ENCODE results near the gene RRP36.

Gene RRP36

DNA sequence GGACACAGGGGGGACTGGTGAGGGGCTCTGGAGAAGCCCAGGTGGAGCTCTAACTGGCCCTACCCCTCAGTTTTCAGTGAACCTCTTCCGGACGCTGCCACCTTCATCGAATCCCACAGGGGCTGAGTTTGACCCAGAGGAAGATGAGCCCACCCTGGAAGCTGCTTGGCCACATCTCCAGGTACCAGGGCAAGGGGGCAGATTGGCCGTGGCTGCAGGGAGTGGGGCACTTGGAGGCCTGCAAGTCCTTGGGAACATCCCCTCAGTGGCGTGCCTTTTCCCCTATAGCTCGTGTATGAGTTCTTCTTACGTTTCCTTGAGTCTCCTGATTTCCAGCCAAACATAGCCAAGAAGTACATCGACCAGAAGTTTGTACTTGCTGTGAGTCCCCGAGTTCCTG lies 14.3 kb upstream of the RRP36 start:
- no peak for DNase-seq

DNA sequence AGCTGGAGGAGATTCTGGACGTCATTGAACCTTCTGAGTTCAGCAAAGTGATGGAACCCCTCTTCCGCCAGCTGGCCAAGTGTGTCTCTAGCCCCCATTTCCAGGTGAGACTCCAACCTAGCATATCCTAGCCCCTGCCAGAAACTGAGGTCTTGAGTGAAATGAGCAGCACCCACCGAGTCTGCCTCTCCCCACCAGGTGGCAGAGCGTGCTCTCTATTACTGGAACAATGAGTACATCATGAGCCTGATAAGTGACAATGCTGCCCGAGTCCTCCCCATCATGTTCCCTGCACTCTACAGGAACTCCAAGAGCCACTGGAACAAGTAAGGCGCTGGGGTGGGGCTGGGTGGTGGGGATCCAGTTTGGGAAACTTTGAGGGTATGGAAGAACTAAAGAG lies 12.3 kb upstream of the RRP36 start:
- peak; percentile 36 to 52 (median 43) for DNase-seq

DNA sequence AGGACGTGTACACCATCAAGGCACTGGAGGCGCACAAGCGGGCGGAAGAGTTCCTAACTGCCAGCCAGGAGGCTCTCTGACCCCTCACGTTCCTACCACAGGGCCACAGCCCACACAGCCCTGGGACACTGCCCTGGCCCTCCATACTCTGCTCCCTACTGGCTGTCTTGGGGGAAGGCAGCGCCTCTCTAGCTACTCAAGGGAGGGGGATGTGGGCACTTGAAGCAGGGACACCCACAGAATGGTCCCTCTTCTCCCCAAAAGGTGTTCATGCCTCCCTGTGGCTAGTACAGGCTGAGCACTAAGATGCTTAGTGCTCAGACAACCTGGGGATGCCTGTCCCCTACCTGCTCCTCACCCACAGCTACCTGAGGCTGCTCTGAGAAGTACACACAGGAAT lies 10.2 kb upstream of the RRP36 start:
- DNase-seq = no peak

DNA sequence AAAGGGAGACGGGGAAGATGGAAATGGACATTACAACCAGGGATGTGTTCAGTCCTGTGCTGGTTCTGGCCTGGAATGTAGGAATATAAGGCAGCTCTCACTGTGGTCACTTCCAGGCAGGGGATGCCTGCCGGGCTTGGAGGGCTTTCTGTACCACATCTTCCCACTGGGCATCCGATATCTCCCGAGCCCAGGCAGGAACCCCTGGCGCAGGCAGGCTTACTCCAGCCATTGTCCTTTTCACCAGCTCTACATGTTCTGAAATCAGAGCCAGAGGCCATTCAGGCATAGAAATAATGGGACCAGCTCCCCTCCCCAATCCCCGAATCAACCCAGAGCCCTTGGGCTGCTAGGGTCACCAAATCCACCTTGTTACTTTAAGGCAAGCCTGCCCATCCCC lies 9.1 kb upstream of the RRP36 start:
- no peak for DNase-seq

DNA sequence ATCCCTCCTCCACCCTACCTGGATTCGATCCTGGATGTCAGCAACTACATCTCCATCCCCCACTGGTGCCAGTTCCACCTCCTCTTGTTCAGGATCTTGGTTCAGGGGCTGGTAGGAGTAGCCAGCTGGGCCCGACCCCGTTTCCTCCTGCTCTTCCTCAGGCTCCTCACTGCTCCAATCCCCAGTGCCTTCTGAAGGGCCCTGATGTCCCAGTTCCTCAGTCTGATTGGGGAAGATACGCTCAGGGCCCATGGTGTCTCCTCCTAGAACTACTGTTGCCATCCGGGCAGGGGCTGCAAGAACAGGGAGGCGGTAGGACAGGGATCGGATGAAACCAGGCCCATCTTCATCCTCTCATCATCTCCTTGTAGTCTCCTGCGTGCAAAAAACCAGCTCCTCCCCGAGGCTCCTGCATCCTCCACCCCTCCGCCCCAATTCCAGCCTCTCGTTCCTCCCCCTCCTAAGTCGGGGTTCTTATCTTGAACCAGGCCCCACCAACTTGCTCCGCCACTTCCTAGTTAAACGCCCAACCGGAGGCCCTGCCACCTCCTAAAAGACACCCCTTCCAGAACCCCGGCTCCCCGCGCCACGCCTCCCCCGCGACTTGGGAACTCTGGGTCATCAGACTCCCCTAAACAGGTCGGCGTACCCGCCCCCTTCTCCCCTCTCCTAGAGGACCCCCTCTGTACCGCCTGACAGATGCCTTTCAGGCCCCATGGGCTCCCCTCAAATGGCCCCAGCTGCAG lies 8.2 kb upstream of the RRP36 start:
- DNase-seq = peak; percentile 20 to 25 (median 21)

DNA sequence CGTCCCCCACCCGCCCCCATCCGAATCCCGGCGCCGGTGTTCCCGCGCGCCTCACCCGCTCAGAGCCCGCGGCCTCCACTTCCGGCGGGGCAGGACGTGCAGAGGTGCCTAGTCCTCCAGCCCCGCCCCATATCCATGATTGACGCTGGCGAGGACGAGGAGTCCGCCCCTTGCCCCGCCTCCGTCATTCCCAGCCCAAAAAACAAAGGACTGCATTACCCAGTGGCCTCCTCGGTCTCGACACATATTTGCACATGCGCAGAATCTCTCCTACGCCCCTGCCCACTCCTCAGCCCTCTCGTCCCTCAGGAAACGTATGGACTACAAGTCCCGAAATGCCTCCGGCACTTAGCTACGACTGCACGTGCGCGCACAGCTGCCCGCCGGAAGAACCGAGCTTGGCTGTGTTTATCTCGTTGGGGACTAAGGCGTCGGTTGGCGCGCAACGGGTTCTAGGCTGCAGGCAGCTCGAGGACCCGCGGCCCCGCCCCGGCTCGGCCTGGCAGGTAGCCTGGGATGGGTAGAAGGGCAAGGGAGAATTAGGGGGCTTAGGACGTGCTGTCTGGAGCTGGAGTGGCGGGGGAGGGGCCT lies 7.5 kb upstream of the RRP36 start, which contains the start of the genes KLHDC3 and MEA1:
TSS of gene KLHDC3 (plus strand) at position 407 of the 591 bp plus-strand sequence. CDS start 2,944 bp downstream, outside the sequence.
TSS of gene MEA1 (minus strand) at position 104 of the 591 bp plus-strand sequence. CDS start 133 bp downstream, outside the sequence.
- peak; percentile 99 to 100 (median 100) for DNase-seq

DNA sequence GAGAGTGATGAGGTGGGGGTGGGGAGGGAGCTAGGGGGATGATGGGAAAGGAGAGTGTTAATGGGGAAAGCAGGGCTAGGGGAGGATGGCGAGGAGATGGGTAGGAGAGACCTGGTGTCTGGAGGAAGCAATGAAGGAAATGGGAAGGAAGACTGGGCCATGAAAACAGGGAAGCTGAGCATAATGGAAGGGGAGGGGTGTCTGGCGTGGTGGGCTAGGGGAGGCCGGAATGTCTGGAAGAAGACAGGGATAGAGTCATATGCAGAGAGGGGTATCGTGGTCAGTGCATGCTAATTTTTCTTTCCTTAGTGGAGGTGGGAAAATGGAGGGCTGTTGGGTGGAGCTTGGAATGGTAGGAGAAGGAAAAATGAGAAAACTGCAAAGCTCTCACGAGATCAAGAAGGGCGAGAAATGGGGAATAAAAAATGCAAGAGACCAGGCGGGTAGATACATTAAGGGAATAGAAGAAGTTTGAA lies 7.0 kb upstream of the RRP36 start:
- peak; percentile 3 to 33 (median 7) for DNase-seq

DNA sequence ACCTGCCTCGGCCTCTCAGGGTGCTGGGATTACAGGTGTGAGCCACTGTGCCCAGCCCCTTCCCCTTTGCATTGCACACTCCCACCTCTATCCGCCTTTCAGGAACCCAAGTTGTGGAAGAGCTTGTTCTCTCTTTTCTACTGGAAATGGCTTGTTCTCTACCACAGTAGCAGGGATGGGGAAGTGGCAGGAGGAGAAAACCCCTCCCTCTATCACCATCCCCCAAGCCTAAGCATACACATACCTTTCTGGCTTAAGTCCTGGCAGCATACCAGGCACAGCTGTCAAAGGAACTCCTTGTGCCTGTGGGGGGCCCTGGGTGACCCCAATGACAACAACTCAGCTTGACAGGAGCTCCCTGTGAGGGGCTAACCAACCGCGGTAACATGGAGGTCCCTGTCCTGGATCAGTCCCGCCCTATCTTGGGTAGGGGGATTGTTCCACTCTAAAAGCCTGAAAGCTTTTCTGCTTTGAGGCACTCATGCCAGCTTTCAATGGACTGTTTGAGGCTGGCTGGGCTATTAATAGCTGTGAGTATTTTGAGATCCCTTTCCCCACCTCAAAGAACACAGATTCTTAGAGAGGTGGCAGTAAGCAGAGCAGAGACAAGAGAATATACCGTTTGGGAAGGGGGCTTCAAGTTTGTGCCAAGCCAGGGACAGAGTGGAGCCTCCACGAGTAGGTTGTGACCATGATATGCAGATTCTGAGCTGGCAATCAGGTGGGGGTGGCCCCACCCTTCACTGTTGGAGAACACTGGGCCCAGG lies 5.1 kb upstream of the RRP36 start:
- DNase-seq = peak in 2 of 3 donors; percentile 14 to 17

DNA sequence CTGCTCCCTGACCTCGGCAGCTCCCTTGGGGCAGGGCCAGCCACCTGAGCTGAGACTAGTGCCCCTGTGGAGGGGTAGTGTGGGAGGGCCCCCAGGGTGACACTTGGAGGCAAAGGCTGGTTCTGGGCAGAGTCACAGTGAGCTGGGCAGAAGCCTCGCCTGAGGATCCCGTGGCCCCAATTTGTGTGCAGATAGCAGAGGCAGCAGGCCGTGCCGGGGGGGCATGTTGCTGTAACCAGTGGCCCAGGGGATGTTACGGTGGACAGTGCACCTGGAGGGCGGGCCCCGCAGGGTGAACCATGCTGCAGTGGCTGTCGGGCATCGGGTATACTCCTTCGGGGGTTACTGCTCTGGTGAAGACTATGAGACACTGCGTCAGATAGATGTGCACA lies 4.5 kb upstream of the RRP36 start:
- DNase-seq = no peak

DNA sequence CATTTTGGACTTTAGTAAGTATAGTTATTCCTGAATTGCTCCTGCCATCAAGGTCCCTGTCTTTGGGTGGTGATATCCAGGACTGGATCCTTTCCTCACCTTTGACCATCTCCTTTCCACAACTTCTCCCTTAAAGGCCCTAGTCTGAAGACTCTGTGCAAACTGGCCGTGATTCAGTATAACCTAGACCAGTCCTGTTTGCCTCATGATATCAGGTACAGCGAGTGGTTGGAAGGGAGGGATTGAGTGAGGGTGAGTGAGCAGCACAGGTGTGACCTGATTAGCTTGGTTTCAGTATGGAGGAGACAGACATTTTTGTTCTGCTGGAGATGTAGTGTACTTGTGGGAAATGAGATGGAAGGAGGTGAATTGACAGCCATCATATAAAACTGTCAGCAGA lies 2.3 kb upstream of the RRP36 start:
- no peak for DNase-seq

DNA sequence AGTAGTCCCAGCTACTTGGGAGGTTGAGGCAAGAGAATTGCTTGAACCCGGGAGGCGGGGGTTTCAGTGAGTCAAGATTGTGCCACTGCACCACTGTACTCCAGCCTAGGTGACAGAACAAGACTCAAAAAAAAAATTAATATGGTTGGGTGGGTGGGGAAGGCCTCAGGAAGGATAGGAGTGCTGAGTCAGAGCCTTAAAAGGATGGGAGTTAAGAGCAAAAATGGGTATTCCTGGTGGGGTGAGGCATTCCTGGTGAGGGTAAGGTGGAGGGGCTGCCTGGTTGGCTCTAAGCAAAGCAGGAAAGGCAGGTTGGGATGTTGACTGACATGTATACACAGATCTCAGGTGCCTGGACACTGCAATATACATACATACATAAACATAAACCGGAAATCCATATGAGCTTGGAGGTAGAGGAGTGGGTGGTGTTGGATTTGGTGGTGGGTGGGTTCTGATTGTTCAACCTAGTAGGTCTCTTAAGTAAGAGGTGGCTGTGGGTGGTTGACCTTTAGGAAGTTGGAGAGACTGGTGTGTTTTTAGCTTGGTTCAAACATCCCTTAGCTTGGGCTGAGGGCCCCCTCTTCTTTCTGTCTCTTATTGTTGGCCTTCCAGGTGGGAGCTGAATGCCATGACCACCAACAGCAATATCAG lies 1.2 kb upstream of the RRP36 start:
- DNase-seq = peak in 2 of 3 donors; percentile 9 to 11

DNA sequence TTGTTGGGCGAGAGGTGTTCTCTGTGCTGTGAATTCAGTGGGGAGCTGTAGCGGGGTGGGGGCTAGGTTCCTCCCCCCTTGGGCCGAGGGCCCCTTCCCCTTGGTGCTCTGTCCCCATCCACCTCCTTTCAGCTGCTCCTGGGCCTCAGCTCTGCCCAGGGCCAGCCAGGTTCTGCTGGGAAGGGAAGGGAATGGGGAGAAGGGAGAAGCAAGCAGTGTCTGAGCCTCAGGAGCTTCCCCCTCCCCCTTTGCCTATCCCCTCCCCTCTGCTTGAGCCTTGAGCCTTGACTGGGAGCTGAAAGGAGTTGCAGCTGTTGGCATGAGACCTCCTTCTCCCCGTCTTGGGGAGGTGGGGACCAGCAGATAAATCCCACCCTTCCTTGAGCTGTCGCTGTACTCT lies 576 bp upstream of the RRP36 start:
- DNase-seq = no peak

DNA sequence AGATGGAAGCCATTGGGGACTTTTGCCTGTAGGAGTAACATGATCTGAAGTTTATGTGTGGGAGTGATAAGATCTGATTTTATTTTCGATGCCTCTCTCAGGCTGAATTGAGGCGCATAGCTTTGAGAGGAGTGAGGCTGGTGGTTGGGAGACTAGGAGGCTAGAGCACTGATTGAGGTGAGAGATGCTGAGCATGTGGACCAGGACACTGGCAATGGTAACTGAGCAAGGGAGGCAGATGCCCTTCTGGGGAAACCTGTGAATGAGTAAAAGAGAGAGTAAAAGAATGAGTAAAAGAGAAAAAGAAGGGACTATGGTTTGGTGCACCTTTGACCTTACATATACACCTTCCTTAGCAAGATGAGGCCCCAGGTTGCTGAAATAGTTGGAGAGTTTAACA lies 3.0 kb downstream of the RRP36 start:
- DNase-seq = no peak

DNA sequence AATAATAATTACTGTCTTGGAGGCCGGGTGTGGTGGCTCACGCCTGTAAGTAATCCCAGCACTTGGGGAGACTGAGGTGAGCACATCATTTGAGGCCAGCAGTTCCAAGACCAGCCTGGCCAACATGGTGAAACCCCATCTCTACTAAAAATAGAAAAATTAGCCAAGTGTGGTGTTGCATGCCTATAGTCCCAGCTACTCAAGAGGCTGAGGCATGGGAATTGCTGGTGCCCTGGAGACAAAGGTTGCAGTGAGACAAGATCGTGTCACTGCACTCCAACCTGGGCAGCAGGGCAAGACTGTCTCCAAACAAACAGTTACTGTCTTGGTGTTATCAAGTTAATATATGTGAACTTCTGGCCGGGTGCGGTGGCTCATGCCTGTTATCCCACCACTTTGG lies 4.9 kb downstream of the RRP36 start:
- DNase-seq = no peak

DNA sequence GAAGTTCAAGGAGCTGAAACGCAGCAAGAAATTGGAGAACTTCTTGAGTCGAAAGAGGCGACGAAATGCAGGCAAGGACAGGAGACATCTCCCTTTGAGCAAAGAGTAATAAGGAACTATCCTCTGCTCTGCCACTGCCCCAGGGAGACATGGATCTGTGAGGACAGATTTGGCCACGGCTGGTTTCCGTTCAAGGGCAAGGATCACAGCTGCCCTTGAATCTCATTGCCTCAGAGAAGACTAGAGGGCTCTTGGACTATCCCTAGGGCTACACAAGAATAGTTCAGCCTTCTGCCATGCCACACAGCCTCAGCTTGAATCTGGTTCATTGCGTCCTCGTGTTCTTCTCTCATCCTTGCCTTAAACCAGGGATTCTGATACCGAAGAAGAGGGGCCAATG lies 7.7 kb downstream of the RRP36 start:
- DNase-seq = no peak

DNA sequence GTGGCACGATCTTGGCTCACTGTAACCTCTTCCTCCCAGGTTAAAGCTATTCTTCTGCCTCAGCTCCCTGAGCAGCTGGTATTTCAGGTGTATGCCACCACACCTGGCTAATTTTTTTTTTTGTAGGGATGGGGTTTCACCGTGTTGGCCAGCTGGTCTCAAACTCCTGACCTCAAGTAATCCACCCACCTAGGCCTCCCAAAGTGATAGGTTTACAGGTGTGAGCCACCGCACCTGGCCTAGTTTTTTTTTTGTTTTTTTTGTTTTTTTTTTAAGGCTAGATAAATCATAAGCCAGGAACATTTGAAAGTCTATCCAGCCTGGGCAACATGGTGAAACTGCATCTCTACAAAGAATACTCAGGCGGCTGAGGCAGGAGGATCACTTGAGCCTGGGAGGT lies 10.9 kb downstream of the RRP36 start:
- no peak for DNase-seq

DNA sequence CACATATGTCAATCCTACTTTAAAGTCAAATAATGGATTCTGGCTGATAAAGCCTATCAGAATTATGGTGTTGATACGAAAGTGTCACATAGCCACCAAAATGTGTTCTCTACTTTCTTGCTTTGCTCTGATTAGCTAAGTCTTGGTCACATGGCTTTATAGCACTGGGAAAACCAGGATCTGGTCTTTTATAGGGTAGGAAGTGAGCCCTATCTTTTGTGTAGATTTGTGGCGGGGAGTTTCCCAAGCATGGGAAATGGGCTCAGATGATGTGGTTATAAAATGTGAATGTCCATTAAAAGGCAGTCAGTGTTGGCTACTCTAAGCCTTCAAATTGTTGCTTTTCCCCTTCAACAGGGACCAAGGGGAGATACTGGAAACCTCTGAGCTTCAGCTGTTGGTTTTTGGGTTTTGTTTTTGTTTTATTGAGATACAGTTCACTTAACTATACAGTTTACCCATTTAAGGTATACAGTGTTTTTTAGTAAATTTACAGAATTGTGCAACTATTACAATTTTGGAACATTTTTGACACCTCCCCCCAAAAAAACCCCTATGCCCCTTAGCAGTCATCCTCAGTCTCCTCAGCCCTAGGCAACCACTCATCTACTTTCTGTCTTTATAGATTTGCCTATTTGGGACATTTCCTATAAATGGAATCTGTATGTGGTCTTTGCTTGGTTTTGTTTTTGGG lies 12.2 kb downstream of the RRP36 start:
- peak; percentile 47 to 62 (median 48) for DNase-seq

DNA sequence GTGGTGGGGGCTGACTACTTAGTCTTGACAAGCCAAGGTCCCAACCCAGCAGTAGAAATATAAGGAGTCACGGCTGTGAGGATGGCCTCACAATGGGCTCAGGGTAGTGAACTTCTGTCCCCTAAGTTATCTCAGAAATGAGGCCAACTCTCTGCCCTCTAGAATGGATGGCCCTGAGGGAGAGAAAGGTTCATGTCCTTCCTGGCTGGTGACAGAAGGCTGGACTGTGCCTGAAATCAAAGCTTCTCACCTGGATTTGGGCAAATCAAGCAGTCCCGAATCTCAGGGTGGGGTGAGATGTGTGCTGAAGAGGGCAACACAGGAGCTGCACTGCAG lies 12.7 kb downstream of the RRP36 start:
- DNase-seq = no peak

DNA sequence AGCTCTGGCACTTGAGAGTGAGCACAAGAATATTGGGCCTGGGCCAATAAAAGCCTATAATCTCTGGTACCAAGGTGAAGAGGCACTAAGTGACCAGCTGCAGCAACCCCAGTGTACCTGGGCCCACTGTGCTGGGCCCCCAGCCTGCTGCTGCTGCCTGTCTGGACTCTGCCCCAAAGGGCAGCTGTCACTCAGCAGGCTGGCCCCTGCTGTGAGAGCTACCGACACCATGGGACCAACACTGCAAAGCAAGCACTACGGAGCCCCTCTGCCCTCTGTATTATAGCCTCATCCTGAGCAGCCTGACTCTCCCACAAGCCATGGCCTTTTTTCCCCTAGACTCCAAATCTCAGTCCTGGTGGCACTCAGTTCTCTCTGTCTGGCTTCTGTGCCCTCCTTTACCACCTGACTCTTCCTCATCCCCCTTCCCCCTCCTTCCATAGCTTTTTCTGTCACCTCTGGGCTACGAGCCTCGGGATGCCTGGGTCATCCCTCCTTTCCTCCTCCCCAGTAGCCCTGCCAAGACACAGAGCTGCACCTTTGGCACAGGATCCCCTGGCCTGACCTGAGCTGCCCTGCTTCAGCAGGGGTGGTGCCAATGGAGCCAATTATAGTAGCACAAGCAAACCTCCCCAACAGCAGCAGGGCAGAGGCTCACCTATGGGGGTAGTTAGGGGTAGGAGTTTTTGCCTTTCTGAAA lies 14.2 kb downstream of the RRP36 start:
- no peak for DNase-seq

DNA sequence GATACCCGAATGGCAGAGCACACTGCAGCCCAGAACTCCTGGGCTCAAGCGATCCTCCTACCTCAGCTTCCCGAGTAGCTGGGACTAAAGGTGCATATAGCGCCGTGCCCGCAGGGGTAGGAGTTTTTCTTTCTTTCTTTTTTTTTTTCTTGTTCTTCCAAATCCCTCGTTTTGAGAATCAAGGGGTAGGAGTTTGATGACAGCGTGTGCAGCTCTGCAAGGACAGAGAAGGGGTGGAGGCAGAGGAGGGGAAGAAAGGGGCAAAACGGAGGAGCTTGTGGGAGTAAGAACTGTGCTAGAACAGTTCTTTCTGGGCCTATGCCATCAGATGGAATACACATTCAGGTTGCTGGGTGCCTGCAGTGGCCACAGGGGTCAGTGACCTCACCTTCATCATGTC lies 15.3 kb downstream of the RRP36 start:
- no peak for DNase-seq

DNA sequence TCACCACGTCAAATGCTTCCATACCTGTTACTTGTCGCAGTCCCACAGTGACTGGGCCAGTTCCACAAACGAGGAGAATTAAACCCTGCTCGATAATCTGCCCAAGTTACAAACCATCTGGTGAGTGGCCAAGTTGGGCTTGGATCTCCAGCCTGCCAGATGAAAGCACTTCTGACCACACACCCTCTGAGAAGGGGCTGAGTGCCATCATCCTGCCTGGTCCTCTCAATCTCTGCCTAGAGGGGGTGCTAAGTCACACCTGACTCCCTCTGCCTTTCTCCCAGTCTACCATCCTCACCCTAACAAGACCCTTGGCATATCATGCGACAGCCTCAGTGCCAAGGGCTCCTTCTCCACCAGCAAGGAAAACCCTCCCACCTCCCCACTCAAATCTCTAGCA lies 15.8 kb downstream of the RRP36 start:
- no peak for DNase-seq

DNA sequence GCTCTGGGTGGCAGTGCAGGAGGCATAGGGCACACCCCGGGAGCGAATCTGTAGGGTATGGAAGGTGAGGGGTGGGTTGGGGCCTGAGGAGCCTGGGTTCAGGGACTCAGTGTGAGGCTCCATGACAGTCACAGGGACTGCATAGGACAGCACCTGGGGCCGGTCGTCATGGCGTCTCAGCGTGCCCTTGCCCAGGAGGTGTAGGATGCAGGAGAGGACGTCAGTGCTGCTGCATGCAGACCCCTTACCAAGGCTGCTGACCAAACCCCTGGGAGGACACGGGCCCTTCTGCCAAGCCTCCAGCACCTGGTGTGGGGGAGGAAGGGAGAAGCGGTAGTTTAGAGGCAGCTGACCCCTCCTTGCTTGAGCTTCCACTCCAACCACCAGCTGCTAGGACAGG lies 16.3 kb downstream of the RRP36 start:
- DNase-seq = no peak
